Measurements from ENCODE around the gene ATCAY.

ATCAY gene, protein sequence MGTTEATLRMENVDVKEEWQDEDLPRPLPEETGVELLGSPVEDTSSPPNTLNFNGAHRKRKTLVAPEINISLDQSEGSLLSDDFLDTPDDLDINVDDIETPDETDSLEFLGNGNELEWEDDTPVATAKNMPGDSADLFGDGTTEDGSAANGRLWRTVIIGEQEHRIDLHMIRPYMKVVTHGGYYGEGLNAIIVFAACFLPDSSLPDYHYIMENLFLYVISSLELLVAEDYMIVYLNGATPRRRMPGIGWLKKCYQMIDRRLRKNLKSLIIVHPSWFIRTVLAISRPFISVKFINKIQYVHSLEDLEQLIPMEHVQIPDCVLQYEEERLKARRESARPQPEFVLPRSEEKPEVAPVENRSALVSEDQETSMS

GRCh38 chr19:3880471-3881271, at the start of gene ATCAY:
Gene ATCAY, plus strand, starts transcription at chr19:3880685. Its CDS starts 5,083 bp downstream, at chr19:3885768.
- no peak for DNase-seq (ENCODE audit: low spot score)

- DNase-seq (ENCODE audit: low spot score): no peak
Observed at GRCh38 chr19:3831601-3832000, 48.9 kb upstream of the ATCAY start.

DNA sequence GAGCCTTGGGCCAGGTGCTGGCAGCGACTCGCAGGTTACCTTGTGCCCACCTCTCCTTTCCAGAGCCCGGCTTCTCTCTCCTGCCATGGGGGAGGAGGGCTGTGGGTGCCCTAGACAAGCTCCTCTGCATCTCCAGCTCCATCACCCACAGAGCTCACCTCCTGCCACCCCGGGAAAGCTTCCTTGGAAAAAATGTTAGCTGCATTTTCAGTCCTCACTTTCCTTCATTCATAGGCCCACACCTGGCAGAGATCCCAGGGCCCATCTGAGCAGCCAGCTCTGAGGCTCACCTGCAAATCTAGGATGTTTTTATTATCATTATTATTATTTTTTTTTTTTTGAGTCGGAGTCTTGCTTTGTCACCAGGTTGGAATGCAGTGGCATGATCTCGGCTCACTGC, 48.5 kb upstream of the ATCAY start:
- DNase-seq (ENCODE audit: low spot score): no peak

DNA sequence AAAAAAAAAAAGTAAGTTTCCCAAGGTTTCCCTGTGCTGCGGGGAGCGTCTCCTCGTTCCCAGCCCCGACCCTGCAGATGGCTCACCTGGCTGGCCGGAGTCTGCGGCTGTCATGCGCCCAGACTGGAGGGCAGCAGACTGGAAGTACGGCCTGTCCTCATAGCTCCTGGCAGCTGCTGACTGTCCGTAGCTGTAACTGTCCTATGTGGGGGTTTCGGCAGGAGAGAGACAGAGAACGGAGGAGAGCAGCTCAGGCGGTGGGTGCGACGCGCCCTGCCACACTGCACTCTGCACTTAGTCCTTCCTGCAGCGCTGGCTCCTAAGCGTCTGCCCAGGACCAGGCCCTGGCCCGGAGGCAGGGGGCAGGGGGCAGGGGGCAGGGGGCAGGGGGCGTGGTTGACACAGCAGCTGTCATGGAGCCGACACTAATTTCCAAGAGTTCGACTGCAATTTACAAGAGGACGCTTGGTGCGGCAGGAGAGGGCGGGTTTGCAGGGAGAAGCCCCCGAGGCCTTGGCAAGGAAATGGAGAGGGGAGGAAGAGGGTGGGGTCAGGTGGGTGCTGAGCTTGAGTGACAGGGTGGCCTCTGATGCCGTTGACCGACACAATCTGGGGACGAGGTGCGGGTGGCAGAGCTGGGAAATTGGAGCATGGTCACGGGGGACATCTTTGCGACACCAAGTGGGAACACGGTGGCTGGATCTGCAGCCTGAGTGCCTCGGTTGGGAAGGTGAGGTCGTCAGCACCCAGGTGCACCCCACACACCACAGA, 46.7 kb upstream of the ATCAY start:
- no peak for DNase-seq (ENCODE audit: low spot score)

GRCh38 chr19:3834349-3835054, 46.0 kb upstream of the ATCAY start:
- no peak for DNase-seq (ENCODE audit: low spot score)

GRCh38 chr19:3835055-3835435, 45.4 kb upstream of the ATCAY start:
- no peak for DNase-seq (ENCODE audit: low spot score)

DNA sequence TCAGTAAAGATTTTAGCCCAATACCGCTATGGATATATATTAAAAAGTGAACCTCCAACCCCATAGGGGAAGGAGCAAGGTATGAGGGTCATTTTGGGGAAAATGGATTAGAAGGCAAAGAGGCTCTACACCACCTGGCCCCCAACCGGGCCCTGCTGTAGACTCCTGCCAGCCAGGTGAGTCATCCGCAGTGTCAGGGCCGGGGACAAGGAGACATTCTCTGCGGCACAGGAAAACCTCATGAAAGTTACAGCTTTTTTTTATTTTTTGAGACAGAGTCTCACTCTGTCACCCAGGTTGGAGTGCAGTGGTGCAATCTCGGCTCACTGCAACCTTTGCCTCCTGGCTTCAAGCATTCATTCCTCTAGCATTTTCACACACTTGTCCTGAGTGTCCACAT, 43.6 kb upstream of the ATCAY start:
- no peak for DNase-seq (ENCODE audit: low spot score)

DNA sequence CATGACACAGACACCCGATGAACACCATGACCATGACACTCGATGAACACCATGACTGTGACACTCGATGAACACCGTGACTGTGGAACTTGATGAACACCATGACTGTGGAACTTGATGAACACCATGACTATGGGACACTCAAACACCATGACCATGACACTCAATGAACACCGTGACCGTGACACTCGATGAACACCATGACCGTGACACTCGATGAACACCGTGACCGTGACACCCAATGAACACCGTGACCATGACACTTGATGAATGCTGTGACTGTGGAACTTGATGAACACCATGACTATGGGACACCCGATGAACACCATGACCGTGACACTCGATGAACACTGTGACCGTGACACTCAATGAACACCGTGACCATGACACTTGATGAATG, 43.2 kb upstream of the ATCAY start:
- no peak for DNase-seq (ENCODE audit: low spot score)

DNA sequence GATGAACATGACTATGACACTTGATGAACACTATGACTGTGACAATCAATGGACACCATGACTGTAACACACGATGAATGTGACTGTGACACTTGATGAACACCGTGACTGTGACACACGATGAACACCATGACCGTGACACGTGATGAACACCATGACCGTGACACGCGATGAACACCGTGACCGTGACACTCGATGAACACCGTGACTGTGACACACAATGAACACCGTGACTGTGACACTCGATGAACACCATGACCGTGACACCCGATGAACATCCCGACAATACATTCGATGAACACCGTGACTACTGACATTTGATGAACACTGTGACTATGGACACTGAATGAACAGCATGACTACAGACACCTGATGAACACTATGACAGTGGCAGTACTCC, 42.6 kb upstream of the ATCAY start:
- no peak for DNase-seq (ENCODE audit: low spot score)

DNA sequence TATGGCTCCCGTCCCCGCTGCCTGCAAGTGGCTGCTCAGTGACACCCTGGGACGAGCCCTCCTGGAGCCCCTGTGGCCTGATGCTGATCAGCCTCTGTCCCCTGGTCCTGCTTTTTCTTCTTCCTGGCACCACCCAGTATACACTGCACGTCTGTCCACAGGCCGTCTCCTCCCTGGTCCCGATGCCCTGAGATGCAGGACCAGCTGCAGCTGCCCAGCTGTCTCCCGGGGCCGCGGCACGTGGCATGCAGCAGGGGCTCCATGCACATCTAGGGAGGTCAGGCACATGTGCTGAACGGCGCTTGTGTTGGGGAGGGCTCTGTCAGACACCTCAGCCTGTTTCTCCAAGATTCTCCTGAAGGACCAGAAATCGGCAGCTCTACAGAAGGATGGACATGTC, 41.8 kb upstream of the ATCAY start:
- no peak for DNase-seq (ENCODE audit: low spot score)

DNA sequence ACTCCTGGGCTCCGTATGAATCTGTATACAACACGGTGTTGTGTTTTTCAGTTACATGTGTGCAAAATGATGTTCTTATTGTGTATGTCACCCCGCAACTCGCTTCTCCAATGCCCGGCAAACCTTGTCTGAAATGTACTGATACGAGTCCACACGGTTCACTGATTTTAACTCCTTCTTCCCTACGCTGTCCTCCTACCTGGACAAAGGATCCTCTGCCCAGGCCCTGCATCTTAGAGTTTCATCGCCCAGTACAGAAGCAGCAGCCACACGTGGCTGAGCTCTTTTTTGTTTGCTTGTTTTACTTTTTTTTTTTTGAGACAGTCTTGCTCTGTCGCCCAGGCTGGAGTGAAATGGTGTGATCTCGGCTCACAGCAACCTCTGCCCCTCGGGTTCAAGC, 40.5 kb upstream of the ATCAY start:
- no peak for DNase-seq (ENCODE audit: low spot score)

DNA sequence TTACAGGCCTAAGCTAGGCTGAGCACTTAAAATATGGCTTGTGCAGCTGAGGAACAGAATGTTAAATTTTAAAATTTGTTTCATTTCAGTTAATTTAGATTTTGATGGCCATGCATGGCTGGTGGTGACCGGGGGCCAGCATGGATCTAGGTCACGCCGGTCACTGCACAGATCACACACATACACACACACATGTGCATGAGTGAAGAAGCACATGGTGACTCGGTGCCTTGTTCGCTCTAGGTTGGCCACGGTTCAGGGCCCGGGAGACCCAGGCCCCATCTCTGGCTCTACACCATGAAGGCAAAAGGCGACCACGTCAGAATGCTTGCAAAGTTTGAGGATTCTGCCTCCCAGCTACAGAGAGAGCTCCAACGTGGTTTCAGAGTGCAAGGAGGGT, 39.7 kb upstream of the ATCAY start:
- DNase-seq (ENCODE audit: low spot score): no peak

DNA sequence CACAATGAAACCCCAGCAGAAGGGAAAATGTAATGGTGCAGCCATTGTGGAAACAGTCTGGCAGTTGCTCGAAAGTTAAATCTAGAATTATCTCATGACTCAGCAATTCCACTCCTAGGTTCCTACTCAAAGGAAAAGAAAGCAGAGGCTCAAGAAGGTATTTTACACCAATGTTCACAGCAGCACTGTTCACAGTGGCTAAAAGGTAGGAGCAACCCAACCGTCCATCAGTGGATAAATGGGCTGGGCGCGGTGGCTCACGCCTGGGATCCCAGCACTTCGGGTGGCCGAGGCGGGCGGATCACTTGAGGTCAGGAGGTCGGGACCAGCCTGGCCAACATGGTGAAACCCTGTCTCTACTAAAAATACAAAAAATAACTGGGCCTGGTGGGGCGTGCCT, 37.5 kb upstream of the ATCAY start:
- DNase-seq (ENCODE audit: low spot score): no peak

DNA sequence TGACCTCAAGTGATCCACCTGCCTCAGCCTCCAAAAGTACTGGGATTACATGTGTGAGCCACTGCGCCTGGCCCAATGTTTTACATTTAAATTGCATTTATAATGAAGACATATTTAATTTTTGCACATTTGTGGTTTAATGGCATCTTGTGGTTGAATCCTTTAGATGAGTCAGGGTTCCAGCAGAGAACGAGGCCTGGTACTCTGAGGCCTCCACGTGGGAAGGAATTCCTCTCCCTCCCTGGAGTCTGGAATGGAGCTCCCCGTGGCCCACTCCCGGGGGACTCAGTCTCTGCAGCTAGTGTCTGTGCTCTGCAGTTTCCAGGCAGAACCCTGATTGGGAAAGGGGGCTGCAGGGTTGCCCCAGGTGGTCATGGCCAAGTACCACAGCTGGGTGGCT, 35.9 kb upstream of the ATCAY start:
- DNase-seq (ENCODE audit: low spot score): no peak

- DNase-seq (ENCODE audit: low spot score): no peak
Observed at GRCh38 chr19:3849092-3849491, 31.4 kb upstream of the ATCAY start.

- DNase-seq (ENCODE audit: low spot score): no peak
Observed at GRCh38 chr19:3849787-3850186, 30.7 kb upstream of the ATCAY start.

DNA sequence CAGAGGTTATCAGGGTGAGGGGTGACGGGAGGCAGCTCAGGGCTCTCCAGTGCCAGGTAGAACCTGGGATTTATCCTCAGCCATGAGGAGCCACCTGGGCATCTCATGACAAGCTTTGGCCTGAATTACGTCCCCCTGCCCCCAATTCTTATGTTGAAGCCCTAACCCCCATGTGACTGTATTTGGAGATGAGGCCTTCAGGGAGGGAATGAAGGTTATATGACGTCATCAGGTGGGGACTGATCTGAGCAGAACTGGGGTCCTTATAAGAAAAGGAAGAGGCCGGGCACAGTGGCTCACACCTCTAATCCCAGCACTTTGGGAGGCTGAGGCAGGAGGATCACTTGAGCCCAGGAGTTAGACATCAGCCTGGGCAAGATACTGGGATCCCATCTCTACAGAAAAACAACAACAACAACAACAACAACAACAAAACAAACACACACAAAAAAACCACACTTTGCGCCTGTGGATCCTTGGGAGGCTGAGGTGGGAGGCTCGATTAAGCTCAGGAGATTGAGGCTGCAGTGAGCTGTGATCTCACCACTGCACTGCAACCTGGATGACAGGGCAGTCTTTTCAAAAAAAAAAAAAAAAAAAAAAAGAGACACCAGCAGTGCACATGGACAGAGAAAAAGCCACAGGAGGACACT, 30.0 kb upstream of the ATCAY start:
- DNase-seq (ENCODE audit: low spot score): no peak

DNA sequence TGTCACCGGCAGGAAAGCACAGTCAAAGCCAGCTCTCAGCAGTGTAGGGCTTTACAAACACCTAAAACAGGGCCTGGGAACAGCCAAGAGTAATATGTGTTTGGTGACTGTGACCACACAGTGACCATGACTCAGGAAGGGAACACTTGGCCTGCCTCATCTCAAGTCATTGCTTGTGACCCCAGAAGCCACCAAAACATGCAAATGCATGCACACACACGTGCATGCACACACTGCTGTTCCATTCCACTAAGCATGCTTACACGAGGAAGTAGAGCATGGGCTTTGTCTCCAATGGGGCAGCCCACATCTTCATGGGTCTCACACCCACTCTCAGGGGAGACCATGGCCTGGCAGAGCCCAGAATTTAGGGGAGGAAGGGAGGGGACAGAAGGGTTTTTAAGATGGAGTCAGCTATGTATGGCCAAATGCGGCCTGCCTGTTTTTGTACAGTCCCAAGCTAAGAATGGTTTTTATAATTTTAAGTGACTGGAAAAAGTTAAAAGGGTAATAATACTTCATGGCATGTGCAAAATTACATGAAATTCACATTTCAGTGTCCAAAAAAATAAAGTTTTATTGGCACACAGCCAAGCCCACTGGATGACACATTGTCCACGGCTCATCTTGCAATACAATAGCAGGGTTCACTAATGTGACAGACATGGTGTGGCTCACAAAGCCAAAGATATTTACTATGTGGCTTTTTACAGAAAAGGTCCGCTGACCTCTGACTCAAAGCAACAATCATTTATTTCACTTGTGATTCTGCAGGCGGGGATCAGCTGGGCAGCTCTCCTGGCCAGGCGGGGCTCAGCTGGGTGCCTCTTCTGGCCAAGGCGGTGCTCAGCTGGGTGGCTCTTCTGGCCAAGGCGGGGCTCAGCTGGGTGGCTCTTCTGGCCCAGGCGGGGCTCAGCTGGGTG, 29.0 kb upstream of the ATCAY start:
- DNase-seq (ENCODE audit: low spot score): no peak

DNA sequence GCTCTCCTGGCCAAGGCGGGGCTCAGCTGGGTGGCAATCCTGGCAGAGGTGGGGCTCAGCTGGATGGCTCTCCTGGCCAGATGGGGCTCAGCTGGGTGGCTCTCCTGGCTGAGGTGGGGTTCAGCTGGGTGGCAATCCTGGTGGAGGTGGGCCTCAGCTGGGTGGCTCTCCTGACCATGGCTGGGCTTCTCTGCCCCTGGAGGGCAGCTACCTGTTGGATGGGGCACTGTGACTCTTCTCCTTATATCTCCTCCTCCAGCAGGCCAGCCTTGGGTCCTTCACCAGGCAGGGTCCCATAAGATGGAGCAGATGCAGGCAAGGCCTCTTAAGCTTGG, 28.3 kb upstream of the ATCAY start:
- DNase-seq (ENCODE audit: low spot score): no peak

DNA sequence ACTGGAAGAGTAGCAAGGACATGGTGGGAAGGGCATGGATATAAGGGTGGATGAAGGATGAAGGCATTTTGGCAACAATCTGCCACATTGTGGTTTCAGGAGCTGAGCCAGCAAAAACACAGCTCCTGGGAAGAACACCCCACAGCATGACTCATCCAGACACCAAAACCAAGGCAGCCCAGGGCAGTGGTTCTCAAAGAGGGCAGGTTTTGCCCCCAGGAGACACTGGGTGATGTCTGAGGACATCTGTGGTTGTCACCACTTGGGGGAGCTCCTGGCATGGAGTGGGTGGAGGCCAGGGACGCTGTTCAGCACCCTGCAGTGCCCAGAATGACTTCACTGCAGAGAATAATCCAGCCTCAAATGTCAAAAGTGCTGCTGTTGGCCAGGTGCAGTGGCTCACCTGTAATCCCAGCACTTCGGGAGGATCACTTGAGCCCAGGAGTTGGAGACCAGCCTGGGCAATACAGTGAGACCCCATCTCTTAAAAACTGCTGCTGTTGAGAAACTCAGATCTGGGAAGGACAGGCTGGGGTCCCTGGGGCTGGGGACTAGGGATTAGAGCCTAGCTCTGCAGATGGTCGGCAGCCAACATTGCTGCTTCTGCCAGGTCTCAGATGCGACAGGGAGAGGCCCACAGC, 27.8 kb upstream of the ATCAY start:
- peak; percentile 76 for DNase-seq (ENCODE audit: low spot score)

All from AG08395 (cell line).